Astrocyte (in vitro differentiated cells and primary cell): ENCODE measurements around the gene GPNMB.
"Not testable (repeated sequence)": the region's sequence is repeated elsewhere in the genome, so short reads cannot be mapped to it uniquely, and the experiment has no call there.

Experiments used
- EZH2 ChIP-seq: IDR thresholded peaks from 2 replicates; pipeline ENCODE4 v1.6.1; 2012; ENCODE audit warnings: mild to moderate bottlenecking, low read length, inconsistent platforms; ENCODE audit not compliant: insufficient read depth
- TF ChIP-seq, protein P1 (sequence below): IDR thresholded peaks from 2 replicates; pipeline ENCODE4 v1.5.1; 2011; ENCODE audit warnings: low read depth, mild to moderate bottlenecking, inconsistent platforms, low read length, moderate library complexity; ENCODE audit not compliant: insufficient read depth

DNA sequence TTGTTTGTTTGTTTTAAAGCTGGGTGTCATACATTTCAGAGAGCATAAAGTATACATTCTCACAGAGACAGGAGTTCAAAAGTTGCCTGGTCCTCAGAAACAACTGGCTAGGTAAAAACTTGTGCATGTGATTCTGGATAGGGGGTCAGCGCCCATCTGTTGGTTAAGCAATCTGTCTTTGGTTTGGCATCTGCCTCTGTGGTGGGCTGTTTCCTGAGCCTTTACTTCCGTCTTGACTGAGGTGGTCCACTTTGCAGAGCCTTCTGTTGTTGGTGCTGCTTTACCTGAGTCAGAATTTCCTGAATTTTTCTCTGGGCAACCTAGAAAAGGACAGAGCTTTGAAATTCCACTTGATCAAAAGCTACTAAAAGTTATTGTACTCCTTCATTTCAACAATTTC is 65.6 kb downstream of the GPNMB start:
- TF ChIP-seq, protein P1, sequence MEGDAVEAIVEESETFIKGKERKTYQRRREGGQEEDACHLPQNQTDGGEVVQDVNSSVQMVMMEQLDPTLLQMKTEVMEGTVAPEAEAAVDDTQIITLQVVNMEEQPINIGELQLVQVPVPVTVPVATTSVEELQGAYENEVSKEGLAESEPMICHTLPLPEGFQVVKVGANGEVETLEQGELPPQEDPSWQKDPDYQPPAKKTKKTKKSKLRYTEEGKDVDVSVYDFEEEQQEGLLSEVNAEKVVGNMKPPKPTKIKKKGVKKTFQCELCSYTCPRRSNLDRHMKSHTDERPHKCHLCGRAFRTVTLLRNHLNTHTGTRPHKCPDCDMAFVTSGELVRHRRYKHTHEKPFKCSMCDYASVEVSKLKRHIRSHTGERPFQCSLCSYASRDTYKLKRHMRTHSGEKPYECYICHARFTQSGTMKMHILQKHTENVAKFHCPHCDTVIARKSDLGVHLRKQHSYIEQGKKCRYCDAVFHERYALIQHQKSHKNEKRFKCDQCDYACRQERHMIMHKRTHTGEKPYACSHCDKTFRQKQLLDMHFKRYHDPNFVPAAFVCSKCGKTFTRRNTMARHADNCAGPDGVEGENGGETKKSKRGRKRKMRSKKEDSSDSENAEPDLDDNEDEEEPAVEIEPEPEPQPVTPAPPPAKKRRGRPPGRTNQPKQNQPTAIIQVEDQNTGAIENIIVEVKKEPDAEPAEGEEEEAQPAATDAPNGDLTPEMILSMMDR: not testable (repeated sequence)
- TF ChIP-seq EZH2: not testable (repeated sequence)
